Measurements from ENCODE around the gene NKAPD1. TPM values are rescaled to one million over a fixed set of nuclear protein-coding genes. Genes with fewer than 3 reads are reported as not detected.
"Not testable (repeated sequence)": the region's sequence is repeated elsewhere in the genome, so short reads cannot be mapped to it uniquely, and the experiment has no call there.

Gene NKAPD1, protein sequence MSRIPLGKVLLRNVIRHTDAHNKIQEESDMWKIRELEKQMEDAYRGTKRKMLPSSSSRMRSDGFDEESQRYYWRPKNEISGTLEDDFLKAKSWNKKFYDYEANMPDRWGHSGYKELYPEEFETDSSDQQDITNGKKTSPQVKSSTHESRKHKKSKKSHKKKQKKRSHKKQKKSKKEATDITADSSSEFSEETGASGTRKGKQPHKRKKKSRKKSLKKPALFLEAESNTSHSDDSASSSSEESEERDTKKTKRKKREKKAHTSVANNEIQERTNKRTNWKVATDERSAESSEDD
- total RNA-seq = 28.5 and 44.0 TPM in 2 replicates

DNA sequence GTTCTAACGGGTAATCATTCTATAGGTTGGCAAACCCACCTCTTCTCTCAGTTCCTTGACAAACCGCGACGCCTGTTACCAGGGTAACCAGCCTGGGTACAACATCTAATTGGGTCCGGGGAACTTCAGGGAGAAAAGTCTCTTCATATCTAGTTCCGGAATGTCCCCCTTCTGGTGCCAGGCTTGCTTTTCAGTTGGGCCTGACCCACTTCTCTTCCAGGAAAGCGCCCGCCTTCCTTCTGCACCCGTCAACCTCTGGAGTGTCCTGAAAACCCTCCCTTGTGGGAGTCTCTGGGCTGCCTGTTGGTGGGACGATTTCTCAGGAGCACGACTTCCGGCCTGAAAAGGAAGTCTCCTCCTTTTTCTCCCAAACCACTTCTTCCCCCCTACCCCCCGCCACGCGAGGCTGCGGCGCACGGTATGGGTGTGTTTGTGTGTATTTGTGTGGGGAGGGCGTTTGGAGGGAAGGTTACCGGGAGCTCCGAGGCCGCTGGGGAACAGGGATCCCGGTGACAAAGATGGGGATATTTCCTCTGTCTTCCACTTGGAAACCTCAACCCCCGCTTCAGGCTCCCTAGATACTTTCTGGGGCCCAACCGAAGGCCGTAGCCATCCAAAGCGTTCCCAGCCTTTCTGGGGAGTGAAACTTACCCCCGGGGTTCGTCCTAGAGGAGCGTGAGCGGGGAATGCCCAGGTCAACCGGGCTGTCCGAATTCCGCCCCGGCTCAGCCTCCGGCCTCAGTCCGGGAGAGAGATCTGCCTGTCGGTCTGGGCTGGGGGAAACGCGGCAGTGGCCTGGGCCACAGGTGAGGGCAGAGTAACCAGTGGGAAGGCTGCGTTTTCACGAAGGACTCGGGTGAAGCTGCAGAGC is at the start of gene NKAPD1, which contains the start of gene PIH1D2:
TSS of gene NKAPD1 (plus strand) at position 359 of the 871 bp plus-strand sequence. CDS start 1,276 bp downstream, outside the sequence.
TSS of gene PIH1D2 (minus strand) at position 77 of the 871 bp plus-strand sequence. CDS start 843 bp downstream, outside the sequence.
- DNase-seq (ENCODE audit: low read depth) = peak; percentile 85

DNA sequence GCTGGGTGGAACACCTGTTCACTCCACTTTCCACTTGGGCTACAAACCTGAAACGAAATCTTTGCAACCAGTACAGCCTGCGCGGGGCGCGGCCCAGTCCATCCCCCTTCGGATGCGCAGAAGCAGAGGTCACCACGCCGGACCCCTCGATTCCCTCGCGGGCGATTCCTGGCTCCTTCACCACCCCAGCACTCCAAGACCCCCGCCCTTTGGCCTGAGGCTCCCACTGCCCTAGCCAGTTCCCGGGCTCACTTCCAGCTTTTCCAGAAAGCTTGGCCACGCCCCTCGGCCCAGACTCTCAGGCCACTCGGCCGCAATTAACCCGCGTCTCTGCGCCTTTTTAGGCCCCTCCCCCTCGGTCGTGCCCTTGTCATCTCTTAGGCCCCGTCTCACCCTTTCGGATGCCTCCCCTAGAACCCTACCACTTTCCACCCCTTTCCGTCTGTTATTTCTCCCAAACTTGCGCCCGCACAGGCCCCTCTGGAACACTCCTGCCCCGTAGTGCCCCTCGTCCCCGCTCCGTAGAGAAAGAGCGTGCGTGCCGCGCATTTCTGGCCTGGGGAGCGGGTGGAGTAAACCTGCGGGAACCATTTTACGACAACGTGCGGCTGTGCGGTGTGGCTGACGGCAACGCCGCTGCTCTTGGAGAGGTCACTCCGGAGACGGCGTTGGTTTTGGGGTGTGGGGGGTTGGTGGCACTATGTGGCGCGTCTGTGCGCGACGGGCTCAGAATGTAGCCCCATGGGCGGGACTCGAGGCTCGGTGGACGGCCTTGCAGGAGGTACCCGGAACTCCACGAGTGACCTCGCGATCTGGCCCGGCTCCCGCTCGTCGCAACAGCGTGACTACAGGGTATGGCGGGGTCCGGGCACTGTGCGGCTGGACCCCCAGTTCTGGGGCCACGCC is 49.1 kb upstream of the NKAPD1 start, which contains the start of gene DLAT:
TSS of gene DLAT (plus strand) at position 636 of the 906 bp plus-strand sequence. CDS start at position 701, 65 bp downstream.
- DNase-seq (ENCODE audit: low read depth) = peak; percentile 65

DNA sequence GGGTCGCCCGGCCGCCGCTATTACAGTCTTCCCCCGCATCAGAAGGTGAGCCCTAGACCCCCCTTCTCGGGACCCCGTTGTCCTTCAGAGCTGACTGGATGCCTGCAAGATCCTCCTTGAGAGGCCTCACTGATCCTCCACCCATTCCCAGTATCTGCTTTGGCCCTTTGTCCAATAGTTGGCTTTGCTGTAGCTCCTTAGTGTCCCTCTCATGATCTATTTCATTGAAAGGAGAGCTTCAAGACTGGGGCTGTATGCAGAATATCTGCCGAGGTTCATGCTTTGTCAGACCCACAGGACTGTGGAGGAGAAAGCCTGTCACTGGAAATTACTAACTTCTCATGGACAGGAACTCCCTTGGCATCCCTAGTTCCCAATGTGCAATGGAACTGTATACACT is 48.4 kb upstream of the NKAPD1 start:
- peak; percentile 18 for DNase-seq (ENCODE audit: low read depth)

DNA sequence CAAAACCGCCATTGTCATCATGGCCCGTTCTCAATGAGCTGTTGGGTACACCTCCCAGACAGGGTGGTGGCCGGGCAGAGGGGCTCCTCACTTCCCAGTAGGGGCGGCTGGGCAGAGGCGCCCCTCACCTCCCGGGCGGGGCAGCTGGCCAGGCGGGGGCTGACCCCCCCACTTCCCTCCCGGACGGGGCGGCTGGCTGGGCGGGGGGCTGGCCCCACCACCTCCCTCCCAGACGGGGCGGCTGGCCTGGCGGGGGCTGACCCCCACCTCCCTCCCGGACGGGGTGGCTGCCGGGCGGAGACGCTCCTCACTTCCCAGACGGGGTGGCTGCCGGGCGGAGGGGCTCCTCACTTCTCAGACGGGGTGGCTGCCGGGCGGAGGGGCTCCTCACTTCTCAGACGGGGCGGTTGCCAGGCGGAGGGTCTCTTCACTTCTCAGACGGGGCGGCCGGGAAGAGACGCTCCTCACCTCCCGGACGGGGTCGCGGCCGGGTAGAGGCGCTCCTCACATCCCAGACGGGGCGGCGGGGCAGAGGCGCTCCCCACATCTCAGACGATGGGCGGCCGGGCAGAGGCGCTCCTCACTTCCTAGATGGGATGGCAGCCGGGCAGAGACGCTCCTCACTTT is 47.2 kb upstream of the NKAPD1 start:
- DNase-seq (ENCODE audit: low read depth) = not testable (repeated sequence)

DNA sequence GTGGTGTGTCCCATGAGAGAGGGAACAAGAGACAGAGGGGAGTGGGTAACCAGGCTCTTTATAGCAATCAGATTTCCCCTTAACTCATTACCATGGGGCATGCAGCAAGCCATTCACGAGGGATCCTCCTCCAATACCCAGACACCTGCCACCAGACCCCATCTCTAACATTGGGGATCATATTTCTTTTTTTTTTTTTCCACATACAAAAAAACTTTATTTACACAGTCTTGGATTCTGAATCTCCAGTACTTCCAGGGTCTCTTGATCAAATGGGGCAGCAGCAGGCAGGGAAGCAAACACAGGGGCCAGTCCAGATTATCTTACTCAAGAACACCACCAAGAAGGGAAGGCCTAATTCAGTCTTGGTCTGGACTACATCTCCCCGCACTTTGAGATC is 44.6 kb upstream of the NKAPD1 start:
- DNase-seq (ENCODE audit: low read depth) = no peak

DNA sequence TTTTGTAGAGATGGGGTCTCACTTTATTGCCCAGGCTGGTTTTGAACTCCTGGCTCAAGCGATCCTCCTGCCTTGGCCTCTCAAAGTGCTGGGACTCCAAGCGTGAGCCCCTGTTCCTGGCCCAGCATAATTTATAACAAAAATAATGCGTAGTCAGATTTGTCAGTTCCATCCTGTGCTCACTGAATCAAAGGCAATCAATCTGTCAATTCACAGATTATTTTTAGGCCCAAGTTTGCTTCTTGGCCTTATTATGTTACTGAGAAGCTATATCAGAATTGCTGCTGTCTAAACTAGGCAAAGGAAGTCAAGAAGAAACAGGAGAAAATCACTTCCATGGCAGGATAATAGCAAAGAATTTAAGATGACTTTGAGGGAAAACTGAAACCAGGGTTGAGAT is 40.2 kb upstream of the NKAPD1 start:
- DNase-seq (ENCODE audit: low read depth) = no peak

DNA sequence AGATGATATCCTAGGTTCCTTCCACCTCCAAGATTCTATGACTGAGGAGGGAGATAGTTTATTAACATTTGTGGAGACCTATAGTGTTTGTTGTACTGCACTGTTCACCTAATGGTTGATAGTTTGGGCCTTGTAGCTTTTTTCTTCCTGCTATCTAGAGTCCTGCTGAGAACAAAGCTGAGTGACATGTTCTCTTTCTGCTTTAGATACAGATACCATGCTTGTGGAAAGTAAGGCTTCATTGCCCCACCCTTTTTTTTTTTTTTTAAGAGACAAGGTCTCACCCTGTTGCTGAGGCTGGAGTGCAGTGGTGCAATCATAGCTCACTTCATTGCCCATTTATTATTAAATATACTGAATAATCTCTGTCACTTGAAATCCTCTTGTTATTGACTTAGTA is 36.6 kb upstream of the NKAPD1 start:
- DNase-seq (ENCODE audit: low read depth) = no peak

DNA sequence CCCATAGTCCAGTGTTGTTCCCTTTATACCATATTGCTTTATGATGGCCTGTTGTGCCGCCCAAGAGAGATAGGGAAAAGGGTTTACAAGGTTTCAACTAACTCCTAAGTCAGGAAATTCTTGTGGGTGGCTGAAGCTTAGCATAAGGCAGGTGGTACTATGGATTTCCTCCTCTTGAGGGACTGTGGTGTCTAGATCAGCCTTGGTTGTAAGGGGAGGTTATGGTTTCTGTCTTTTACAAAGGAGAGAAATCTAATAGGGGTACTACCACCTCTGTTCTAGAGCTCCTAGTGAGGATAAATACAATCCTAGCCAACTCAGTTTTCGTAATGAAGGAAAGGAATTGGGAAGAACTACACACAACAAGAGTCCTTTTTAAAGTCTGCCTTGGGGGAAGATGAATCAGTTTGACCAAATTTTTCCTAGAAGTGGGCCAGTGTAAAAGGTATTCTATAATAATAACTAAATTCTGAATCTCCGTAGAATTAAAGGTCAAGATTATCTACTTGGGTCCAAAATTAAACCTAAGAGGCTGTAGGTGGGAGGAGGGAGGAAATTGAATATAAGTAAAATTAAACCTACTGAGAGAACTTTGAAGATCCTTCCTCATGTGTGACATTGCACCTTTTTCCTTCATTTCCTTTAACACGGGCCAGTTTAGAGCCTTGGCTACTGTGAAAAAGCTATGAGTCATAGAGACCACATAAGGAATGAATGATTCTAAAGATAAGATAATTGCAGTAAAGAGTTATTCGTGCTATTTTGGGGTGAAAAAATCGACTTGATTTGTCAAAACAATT is 31.7 kb upstream of the NKAPD1 start:
- DNase-seq (ENCODE audit: low read depth) = peak; percentile 55

DNA sequence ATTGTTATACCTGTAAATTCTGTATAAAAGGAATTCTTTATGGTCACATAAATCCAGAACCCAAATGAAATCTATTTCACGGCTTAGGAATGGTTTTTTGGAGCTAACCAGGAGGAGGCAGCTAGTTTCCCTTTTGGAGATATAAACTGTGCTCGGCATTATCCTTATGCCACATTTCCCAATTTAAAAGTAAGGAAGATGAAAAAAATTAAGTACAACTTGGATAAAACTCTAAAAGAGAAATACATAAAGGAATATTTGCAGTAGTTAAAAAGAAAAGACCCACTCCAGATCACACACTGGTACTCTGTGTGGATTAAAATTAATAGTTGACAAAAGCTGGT is 31.2 kb upstream of the NKAPD1 start:
- DNase-seq (ENCODE audit: low read depth) = no peak

DNA sequence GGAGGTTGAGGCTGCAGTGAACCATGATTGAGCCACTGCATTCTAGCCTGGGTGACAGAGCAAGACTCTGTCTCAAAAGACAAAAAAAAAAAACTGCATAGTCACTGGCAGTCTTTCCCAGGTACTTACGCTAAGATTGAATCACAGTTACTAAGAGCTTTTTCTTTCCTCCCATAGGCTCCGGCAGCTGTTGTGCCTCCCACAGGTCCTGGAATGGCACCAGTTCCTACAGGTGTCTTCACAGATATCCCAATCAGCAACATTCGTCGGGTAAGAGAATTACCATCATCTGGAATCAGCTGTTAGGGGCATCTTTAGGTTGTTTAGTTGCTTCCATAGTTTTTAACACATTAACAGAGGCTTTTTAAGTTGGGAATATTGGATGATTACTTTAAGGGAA is 29.1 kb upstream of the NKAPD1 start:
- no peak for DNase-seq (ENCODE audit: low read depth)

DNA sequence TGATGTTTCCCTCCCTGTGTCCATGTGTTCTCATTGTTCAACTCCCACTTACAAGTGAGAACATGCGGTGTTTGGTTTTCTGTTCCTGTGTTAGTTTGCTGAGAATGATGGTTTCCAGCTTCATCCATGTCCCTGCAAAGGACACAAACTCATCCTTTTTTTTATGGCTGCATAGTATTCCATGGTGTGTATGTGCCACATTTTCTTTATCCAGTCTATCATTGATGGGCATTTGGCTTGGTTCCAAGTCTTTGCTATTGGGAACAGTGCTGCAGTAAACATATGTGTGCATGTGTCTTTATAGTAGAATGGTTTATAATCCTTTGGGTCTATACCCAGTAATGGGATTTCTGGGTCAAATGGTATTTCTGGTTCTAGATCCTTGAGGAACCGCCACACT is 27.5 kb upstream of the NKAPD1 start:
- not testable (repeated sequence) for DNase-seq (ENCODE audit: low read depth)

DNA sequence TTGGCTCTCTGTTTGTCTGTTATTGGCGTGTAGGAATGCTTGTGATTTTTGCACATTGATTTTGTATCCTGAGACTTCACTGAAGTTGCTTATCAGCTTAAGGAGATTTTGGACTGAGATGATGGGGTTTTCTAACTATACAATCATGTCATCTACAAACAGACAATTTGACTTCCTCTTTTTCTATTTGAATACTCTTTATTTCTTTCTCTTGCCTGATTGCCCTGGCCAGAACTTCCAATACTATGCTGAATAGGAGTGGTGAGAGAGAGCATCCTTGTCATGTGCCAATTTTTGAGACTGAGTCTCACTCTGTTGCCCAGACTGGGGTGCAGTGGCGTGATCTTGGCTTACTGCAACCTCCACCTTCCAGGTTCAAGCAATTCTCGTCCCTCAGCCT is 25.8 kb upstream of the NKAPD1 start:
- not testable (repeated sequence) for DNase-seq (ENCODE audit: low read depth)

DNA sequence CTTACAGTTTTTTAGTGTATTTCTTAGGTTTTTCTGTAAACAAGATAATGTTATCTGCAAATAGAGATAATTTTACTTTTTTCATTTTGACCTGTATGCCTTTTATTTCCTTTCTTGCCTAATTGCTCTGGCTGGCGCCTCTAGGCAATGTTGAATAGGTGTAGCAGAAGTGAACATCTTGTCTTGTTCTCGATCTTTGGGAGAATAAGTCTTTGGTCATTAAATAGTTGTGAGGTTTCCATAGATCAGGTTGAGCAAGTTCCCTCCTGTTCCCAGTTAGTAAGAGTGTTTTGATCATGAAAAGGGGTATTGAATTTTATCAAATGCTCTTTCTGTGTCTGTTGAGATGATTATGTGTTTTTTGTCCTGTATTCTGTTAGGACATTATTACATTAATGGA is 24.3 kb upstream of the NKAPD1 start:
- no peak for DNase-seq (ENCODE audit: low read depth)

DNA sequence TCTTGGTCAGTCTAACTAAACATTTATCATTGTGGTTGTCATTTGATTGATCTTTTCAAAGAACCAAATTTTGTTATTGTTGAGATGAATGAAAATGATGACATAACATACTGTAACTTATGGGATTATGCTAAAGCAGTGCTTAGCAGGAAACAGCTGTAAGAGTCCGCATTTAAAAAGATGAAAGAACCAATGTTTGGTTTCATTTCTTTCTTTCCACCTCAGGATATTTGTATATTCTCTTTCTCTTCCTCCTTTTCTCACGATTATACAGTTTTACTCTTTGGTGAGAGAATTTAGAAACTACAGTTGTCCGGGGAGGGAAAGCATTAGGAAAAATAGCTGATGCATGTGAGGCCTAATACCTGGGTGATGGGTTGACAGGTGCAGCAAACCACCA is 23.4 kb upstream of the NKAPD1 start:
- no peak for DNase-seq (ENCODE audit: low read depth)

DNA sequence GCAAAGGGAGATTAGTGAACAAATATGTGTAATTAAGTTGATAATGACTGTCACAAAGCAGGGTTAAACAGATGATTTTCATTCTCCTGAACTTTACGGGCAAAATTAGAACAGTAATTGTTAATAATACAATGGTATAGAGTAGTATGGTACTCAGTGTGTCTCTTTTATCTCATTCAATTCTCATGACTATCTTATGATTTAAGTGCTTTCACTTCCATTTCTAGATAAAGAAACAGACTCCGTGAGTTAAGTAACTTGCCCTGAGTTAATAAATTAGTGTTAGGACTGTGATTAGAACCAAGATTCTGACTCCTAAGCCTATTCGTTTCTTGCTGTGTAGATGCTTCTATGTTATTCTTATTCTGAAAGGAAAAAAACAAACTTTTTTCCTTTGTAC is 22.3 kb upstream of the NKAPD1 start:
- no peak for DNase-seq (ENCODE audit: low read depth)

DNA sequence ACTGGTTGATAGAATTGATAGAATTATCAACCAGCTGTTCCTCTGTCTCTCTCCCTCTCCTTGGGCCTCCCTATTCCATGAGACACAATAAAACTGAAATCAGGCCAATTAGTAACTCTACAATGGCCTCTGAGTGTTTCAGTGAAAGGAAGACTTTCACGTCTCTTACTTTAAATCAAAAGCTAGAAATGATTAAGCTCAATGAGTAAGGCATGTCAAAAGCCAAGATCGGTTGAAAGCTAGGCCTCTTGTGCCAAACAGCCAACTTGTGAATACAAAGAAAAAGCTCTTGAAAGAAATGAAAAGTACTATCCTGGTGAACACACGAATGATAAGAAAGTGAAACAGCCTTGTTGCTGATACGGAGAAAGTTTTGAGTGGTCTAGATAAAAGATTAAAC is 16.9 kb upstream of the NKAPD1 start:
- DNase-seq (ENCODE audit: low read depth) = peak; percentile 76

DNA sequence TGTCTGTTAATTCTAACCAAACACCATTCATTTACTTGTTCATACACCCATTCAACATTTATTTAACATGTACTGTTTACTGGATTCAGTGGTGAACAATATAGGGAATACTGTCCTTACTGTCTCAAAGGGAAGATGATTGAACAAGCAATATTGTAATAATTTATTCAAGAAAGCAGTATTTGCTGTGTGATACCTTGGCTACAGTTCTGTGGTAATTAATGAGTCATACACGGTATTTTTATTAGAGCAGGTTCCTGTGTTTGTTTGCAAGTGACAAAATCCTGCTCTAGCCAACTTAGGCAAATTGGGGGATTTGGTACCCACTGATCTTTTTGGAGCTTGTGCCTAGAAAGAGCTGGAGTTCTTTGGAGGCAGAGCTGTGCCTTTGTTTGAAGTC is 16.0 kb upstream of the NKAPD1 start:
- DNase-seq (ENCODE audit: low read depth) = peak; percentile 70

DNA sequence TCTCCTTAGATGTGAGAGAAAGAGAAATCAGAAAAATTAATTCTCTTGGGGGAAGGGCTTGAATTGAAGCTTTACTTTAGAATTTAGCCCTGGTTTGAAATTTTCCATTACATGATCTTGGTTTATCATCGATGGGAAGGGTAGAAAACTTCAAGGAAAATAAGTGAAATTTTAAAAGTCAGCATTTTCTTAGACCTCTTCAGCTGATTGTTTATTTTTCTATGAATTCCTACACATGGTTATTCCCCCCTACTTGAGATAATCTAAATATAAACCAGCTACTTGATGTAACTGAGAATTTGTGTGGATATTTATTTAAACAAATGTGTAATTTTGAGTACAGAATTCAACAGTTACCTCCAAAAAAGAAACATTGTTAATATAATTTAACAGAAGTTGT is 11.2 kb upstream of the NKAPD1 start:
- DNase-seq (ENCODE audit: low read depth) = no peak

DNA sequence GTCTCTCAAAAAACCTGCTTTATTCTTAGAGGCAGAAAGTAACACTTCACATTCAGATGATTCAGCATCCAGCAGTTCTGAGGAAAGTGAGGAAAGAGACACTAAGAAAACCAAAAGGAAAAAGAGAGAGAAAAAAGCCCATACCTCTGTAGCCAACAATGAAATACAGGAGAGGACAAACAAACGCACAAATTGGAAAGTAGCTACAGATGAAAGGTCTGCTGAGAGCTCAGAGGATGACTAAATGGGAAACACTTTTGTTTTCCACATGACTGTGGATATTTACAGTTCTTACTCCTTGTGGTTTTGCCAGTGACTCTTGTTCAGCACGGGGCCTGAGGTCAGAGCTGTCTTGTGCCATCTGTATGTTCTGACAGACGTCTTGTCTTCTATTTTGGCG is 8.6 kb downstream of the NKAPD1 start:
- peak; percentile 65 for DNase-seq (ENCODE audit: low read depth)

DNA sequence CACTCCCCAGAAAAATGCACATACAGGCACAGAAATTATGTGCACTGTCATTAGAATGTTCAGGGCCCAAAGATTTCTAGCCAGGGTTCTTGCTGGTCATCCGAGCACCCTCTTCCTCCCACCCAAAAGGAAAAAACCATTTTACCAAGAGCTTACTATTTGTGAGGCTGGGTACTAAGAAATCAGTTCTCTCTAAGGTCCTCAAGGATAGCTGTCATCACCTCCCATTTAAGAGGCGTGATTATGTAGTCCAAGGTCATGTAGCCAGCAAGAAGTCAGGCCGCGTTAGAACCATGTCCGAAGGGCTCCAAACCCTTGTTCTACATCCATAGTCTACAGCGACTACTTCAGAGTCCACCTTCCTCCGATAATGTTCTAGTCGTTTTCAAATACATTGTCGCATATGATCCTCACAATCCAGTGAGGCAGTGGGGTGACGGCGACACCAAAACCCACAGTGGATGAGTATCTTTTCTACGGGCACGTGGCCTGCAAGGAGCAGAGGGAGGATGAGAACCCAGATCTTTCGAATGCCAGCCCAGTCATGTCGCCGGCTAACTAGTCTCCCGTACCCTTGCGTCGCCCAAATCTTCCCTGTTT is 11.8 kb downstream of the NKAPD1 start:
- peak; percentile 16 for DNase-seq (ENCODE audit: low read depth)
